ENCODE results near the gene SLC4A9.

DNA sequence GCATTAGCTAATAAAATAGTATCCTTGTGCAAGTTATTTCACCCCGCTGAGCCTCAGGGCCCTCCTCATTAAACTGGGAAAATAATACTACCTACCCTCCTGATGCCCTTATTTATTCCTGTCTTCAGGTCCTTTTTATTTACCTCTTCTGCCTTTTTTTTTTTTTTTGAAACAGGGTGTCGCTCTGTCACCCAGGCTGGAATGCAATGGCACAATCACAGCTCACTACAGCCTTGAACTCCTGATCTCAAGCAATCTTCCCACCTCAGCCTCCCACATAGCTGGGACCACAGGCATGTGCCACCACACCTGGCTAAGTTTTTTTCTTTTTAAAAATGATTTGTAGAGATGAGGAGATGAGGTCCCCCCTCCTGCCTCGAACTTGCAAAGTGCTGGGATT, 34.5 kb upstream of the SLC4A9 start:
- TF ChIP-seq, protein P1, sequence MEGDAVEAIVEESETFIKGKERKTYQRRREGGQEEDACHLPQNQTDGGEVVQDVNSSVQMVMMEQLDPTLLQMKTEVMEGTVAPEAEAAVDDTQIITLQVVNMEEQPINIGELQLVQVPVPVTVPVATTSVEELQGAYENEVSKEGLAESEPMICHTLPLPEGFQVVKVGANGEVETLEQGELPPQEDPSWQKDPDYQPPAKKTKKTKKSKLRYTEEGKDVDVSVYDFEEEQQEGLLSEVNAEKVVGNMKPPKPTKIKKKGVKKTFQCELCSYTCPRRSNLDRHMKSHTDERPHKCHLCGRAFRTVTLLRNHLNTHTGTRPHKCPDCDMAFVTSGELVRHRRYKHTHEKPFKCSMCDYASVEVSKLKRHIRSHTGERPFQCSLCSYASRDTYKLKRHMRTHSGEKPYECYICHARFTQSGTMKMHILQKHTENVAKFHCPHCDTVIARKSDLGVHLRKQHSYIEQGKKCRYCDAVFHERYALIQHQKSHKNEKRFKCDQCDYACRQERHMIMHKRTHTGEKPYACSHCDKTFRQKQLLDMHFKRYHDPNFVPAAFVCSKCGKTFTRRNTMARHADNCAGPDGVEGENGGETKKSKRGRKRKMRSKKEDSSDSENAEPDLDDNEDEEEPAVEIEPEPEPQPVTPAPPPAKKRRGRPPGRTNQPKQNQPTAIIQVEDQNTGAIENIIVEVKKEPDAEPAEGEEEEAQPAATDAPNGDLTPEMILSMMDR (IDR thresholded peaks at IDR 0.05; ENCODE audit: poor library complexity): no peak
- no peak for TF ChIP-seq EZH2 (IDR thresholded peaks at IDR 0.05; ENCODE audit: borderline replicate concordance)

All from hepatocyte (in vitro differentiated cells).